ENCODE results near the gene LENG1. TPM values are rescaled to one million over a fixed set of nuclear protein-coding genes. Genes with fewer than 3 reads are reported as not detected.
A peak's percentile ranks its signal among the peaks of the same experiment; 100 is the strongest.

LENG1 gene
- total RNA-seq, 1 experiment from 2014 or later, result 11.2 TPM

DNA sequence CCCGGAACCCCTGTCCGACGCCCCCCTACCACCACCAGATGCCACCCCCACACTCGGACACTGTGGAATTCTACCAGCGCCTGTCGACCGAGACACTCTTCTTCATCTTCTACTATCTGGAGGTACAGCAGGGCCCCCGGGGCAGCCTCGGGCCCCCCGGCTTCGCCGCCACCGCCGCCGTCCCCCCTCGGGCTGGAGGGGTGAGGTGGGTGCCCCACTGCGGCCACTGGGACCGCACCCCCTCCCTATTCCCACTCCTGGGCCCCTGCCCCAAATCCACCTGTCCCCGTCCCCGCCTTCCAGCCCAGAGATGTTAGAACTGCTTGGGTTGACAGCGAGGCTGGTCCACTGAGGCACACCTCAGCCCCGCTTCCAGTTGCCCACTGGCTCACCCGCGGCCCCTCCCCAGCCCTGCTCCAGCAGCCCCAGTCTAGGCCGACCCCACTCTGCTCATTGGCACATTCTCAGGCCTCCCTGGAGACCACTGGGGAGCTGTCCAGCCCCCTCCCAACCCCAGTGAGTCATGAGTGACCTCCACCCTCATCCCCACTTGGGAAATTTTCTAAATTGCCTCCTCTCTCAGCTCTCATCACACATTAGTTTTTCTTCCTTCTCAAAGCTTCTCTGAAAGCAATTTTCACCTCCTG is 6.5 kb downstream of the LENG1 start:
- TF ChIP-seq POLR2AphosphoS5 (IDR thresholded peaks at IDR 0.05; ENCODE audit: low read depth, low read length), result peak; percentile 22; the same call in 1 of the 2 replicates
- TF ChIP-seq SIN3A (IDR thresholded peaks at IDR 0.05; ENCODE audit: borderline replicate concordance, insufficient read depth, low read depth, low read length), result no peak
- TF ChIP-seq, protein P1, sequence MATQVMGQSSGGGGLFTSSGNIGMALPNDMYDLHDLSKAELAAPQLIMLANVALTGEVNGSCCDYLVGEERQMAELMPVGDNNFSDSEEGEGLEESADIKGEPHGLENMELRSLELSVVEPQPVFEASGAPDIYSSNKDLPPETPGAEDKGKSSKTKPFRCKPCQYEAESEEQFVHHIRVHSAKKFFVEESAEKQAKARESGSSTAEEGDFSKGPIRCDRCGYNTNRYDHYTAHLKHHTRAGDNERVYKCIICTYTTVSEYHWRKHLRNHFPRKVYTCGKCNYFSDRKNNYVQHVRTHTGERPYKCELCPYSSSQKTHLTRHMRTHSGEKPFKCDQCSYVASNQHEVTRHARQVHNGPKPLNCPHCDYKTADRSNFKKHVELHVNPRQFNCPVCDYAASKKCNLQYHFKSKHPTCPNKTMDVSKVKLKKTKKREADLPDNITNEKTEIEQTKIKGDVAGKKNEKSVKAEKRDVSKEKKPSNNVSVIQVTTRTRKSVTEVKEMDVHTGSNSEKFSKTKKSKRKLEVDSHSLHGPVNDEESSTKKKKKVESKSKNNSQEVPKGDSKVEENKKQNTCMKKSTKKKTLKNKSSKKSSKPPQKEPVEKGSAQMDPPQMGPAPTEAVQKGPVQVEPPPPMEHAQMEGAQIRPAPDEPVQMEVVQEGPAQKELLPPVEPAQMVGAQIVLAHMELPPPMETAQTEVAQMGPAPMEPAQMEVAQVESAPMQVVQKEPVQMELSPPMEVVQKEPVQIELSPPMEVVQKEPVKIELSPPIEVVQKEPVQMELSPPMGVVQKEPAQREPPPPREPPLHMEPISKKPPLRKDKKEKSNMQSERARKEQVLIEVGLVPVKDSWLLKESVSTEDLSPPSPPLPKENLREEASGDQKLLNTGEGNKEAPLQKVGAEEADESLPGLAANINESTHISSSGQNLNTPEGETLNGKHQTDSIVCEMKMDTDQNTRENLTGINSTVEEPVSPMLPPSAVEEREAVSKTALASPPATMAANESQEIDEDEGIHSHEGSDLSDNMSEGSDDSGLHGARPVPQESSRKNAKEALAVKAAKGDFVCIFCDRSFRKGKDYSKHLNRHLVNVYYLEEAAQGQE (IDR thresholded peaks at IDR 0.05; ENCODE audit: insufficient read depth in 1 of 2, low read depth in 2 of 2, low read length in 1 of 2), result no peak
- TF ChIP-seq, protein P2, sequence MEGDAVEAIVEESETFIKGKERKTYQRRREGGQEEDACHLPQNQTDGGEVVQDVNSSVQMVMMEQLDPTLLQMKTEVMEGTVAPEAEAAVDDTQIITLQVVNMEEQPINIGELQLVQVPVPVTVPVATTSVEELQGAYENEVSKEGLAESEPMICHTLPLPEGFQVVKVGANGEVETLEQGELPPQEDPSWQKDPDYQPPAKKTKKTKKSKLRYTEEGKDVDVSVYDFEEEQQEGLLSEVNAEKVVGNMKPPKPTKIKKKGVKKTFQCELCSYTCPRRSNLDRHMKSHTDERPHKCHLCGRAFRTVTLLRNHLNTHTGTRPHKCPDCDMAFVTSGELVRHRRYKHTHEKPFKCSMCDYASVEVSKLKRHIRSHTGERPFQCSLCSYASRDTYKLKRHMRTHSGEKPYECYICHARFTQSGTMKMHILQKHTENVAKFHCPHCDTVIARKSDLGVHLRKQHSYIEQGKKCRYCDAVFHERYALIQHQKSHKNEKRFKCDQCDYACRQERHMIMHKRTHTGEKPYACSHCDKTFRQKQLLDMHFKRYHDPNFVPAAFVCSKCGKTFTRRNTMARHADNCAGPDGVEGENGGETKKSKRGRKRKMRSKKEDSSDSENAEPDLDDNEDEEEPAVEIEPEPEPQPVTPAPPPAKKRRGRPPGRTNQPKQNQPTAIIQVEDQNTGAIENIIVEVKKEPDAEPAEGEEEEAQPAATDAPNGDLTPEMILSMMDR (IDR thresholded peaks at IDR 0.05), result no peak
- Histone ChIP-seq H3K27ac (ENCODE audit: low read length) (no peak overlapping the region), H3K36me3 (ENCODE audit: control insufficient read depth, insufficient read depth, low read length) (peaks cover 22% of the 10 kb centered on the region), H3K4me3 (ENCODE audit: low read depth in 2 of 2, low read length in 2 of 2) (no peak overlapping the region), H3K4me1 (ENCODE audit: control insufficient read depth, insufficient read depth, low read length) (peaks cover 18% of the 10 kb centered on the region), H3K27me3 (ENCODE audit: control insufficient read depth, insufficient read depth, low read length) (no peaks in the 10 kb centered on the region), H3K9me3 (ENCODE audit: control insufficient read depth, insufficient read depth, low read depth, low read length) (no peaks in the 10 kb centered on the region)
- ChIA-PET POLR2A (no interaction called here), CTCF (no interaction called here)
- no TSS peak for BruUV-seq (replicated peaks)
- DNase-seq (ENCODE audit: low read depth, low spot score), result no peak
- no peak for ATAC-seq
- in situ Hi-C loops (cut with HindIII; ENCODE audit: low pct_unique_long_range_greater_than_20kb, low sequenced_read_pairs), result no loop called here
- intact Hi-C loops (cut with micrococcal nuclease; ENCODE audit: unreplicated experiment), result no loop called here

DNA sequence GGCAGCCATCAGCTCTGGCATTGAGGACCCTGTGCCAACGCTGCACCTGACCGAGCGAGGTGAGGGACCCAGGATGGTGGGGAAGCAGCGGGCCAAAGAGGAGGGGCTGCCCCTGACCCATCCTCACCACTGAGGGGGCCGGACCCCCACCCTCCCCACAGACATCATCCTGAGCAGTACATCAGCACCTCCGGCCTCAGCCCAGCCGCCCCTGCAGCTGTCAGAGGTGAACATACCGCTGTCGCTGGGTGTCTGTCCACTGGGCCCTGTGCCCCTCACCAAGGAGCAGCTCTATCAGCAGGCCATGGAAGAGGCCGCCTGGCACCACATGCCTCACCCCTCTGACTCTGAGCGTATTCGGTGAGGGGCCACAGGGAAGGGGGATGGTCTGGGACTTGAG is 7.3 kb downstream of the LENG1 start:
- no peak for ATAC-seq
- TF ChIP-seq POLR2AphosphoS5 (IDR thresholded peaks at IDR 0.05; ENCODE audit: low read depth, low read length), result no peak
- TF ChIP-seq, protein P1 (IDR thresholded peaks at IDR 0.05; ENCODE audit: insufficient read depth in 1 of 2, low read depth in 2 of 2, low read length in 1 of 2), result no peak
- TF ChIP-seq TCF7L2 (IDR thresholded peaks at IDR 0.05; ENCODE audit: low read depth, low read length), result no peak
- TF ChIP-seq, protein P2 (IDR thresholded peaks at IDR 0.05), result no peak
- TF ChIP-seq SIN3A (IDR thresholded peaks at IDR 0.05; ENCODE audit: borderline replicate concordance, insufficient read depth, low read depth, low read length), result no peak
- intact Hi-C loops (cut with micrococcal nuclease; ENCODE audit: unreplicated experiment), result no loop called here
- no peak for DNase-seq (ENCODE audit: low read depth, low spot score)
- H3K4me3 ChIP-seq (ENCODE audit: low read depth in 2 of 2, low read length in 2 of 2), result no peak overlapping the region
- in situ Hi-C loops (cut with HindIII; ENCODE audit: low pct_unique_long_range_greater_than_20kb, low sequenced_read_pairs), result no loop called here
- peaks cover 15% of the 10 kb centered on the region for H3K4me1 ChIP-seq (ENCODE audit: control insufficient read depth, insufficient read depth, low read length)
- CTCF ChIA-PET, result no interaction called here
- H3K9me3 ChIP-seq (ENCODE audit: control insufficient read depth, insufficient read depth, low read depth, low read length), result no peaks in the 10 kb centered on the region
- no peaks in the 10 kb centered on the region for H3K27me3 ChIP-seq (ENCODE audit: control insufficient read depth, insufficient read depth, low read length)
- POLR2A ChIA-PET, result no interaction called here
- no TSS peak for BruUV-seq (replicated peaks)
- peaks cover 22% of the 10 kb centered on the region for H3K36me3 ChIP-seq (ENCODE audit: control insufficient read depth, insufficient read depth, low read length)
- H3K27ac ChIP-seq (ENCODE audit: low read length), result no peak overlapping the region
